LNCaP clone FGC (cell line): Measurements from ENCODE around the gene ODAD4.

ENCODE experiments used
- DNase-seq: peaks from one replicate; pipeline ENCODE4 v3.0.0-alpha.2; 2011; ENCODE audit warnings: low read depth
- H3K4me3 ChIP-seq: 2 replicates; pipeline ENCODE4 v1.5.1; 2011; ENCODE audit warnings: mild to moderate bottlenecking, low read depth, low read length, control low read depth
- CTCF ChIP-seq: IDR thresholded peaks from 2 replicates; pipeline ENCODE4 v1.5.1; 2012; ENCODE audit warnings: mild to moderate bottlenecking; ENCODE audit not compliant: control insufficient read depth, insufficient read depth; ENCODE audit errors: extremely low read depth

ODAD4 gene

GRCh38 chr17:41989702-41990419 lies 59.4 kb downstream of the ODAD4 start:
- H3K4me3 ChIP-seq: no peak overlapping the region
- DNase-seq: no peak
- no peak for TF ChIP-seq CTCF

- TF ChIP-seq CTCF: no peak
- H3K4me3 ChIP-seq: no peak overlapping the region
- DNase-seq: no peak
Measured at GRCh38 chr17:41992576-41992975, 62.2 kb downstream of the ODAD4 start.

- DNase-seq: no peak
- no peak overlapping the region for H3K4me3 ChIP-seq
- no peak for TF ChIP-seq CTCF
Measured at GRCh38 chr17:41996855-41997164, 66.4 kb downstream of the ODAD4 start.

- no peak for TF ChIP-seq CTCF
- no peak overlapping the region for H3K4me3 ChIP-seq
- DNase-seq: no peak
Measured at GRCh38 chr17:41998497-41998896, 68.1 kb downstream of the ODAD4 start.

- DNase-seq: no peak
- TF ChIP-seq CTCF: no peak
- H3K4me3 ChIP-seq: no peak overlapping the region
Measured at GRCh38 chr17:42000413-42001133, 70.2 kb downstream of the ODAD4 start.

- DNase-seq: no peak
- H3K4me3 ChIP-seq: no peak overlapping the region
Measured at GRCh38 chr17:42001729-42002128, 71.3 kb downstream of the ODAD4 start.

More at GRCh38 chr17:42001729-42002128, 71.3 kb downstream of the ODAD4 start:
- TF ChIP-seq CTCF: no peak
